Thymus (tissue), 11 donors: Measurements from ENCODE around the gene BLVRA. TPM values are rescaled to one million over a fixed set of nuclear protein-coding genes. Genes with fewer than 3 reads are reported as not detected.
"Not testable (repeated sequence)": the region's sequence is repeated elsewhere in the genome, so short reads cannot be mapped to it uniquely, and the experiment has no call there.

Source experiments
- DNase-seq, 9 donors: peaks; one replicate each; pipeline ENCODE4 v3.0.0-alpha.2; 2013; ENCODE audit warnings: low spot score in 9 of 9, low read depth in 6 of 9, missing footprints in 1 of 9
- H3K27ac ChIP-seq, 2 donors: one replicate each; pipeline ENCODE4 v1.5.1; 2013; ENCODE audit warnings: control low read depth in 1 of 2, low read depth in 1 of 2, low read length in 1 of 2, mild to moderate bottlenecking in 1 of 2, moderate library complexity in 1 of 2
- H3K27me3 ChIP-seq, 2 donors: one replicate each; pipeline ENCODE4 v1.5.1; 2013; ENCODE audit warnings: low read length in 1 of 2; ENCODE audit not compliant: control insufficient read depth in 2 of 2, insufficient read depth in 1 of 2
- H3K36me3 ChIP-seq, 2 donors: one replicate each; pipeline ENCODE4 v1.5.1; 2013; ENCODE audit warnings: low read length in 1 of 2, mild to moderate bottlenecking in 1 of 2, moderate library complexity in 1 of 2; ENCODE audit not compliant: control insufficient read depth in 2 of 2, insufficient read depth in 2 of 2
- H3K4me1 ChIP-seq, 2 donors: one replicate each; pipeline ENCODE4 v1.5.1; 2013; ENCODE audit warnings: low read length in 2 of 2; ENCODE audit not compliant: control insufficient read depth in 2 of 2, insufficient read depth in 2 of 2
- H3K4me3 ChIP-seq, 2 donors: one replicate each; pipeline ENCODE4 v1.5.1; 2013; ENCODE audit warnings: low read length in 2 of 2, control low read depth in 1 of 2, mild to moderate bottlenecking in 1 of 2
- H3K9me3 ChIP-seq, 2 donors: one replicate each; pipeline ENCODE4 v1.5.1; 2013; ENCODE audit warnings: low read length in 1 of 2, mild to moderate bottlenecking in 1 of 2; ENCODE audit not compliant: control insufficient read depth in 2 of 2, insufficient read depth in 1 of 2
- WGBS: extraction: QIAGEN DNeasy Blood & Tissue Kit; methylation state at CpG from one replicate; pipeline ENCODE4 v1.1.7; 2013; 5-methylcytosine and 5-hydroxymethylcytosine counted together
- polyA plus RNA-seq: library from polyadenylated mRNA; stranded (reverse); fragments of 200-250 nt; gene quantifications from one replicate; pipeline ENCODE4 v1.2.3, GENCODE V29; 2013
- total RNA-seq: library from RNA; stranded (reverse); fragments of 120-200 nt; gene quantifications from one replicate; pipeline ENCODE4 v1.2.4, GENCODE V29; 2013
- donor health status: healthy.

BLVRA gene
- total and polyA plus RNA-seq, 2 donors: 42.3 to 95.4 TPM

- DNase-seq: no peak
- Histone ChIP-seq H3K36me3 (no peaks in the 10 kb centered on the region), H3K27ac (no peak overlapping the region), H3K4me1 (peaks cover 4 to 7% of the 10 kb centered on the region in 2 donors), H3K9me3 (no peaks in the 10 kb centered on the region), H3K27me3 (no peaks in the 10 kb centered on the region), H3K4me3 (no peak overlapping the region)
- 95% methylated on average over 5 of the region's 5 CpGs for WGBS
These were observed 31.5 kb upstream of the BLVRA start for GRCh38 chr7:43727003-43727402.

DNA sequence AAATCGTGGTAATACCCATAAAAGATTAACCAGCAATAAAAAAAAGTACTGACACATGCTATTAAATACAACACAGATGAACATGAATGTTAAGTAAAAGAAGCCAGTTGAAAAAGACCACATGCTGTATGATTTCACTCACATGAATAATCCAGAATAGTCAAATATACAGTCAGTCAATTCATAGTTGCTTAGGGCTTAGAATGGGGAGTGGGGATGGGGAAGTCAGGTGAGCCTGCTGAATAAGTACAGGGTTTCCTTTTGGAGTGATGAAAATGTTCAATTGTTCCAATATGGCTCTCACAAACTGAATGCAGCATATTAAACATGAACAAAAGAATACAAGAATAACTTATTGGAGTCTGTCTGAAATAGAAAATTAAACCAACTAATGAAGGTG lies 31.0 kb upstream of the BLVRA start:
- Histone ChIP-seq H3K36me3 (no peaks in the 10 kb centered on the region), H3K27ac (no peak overlapping the region), H3K4me3 (no peak overlapping the region), H3K4me1 (peaks cover 4 to 7% of the 10 kb centered on the region in 2 donors), H3K9me3 (no peaks in the 10 kb centered on the region), H3K27me3 (no peaks in the 10 kb centered on the region)
- no peak for DNase-seq
- WGBS: 96% methylated on average over 1 of the region's 1 CpG

DNA sequence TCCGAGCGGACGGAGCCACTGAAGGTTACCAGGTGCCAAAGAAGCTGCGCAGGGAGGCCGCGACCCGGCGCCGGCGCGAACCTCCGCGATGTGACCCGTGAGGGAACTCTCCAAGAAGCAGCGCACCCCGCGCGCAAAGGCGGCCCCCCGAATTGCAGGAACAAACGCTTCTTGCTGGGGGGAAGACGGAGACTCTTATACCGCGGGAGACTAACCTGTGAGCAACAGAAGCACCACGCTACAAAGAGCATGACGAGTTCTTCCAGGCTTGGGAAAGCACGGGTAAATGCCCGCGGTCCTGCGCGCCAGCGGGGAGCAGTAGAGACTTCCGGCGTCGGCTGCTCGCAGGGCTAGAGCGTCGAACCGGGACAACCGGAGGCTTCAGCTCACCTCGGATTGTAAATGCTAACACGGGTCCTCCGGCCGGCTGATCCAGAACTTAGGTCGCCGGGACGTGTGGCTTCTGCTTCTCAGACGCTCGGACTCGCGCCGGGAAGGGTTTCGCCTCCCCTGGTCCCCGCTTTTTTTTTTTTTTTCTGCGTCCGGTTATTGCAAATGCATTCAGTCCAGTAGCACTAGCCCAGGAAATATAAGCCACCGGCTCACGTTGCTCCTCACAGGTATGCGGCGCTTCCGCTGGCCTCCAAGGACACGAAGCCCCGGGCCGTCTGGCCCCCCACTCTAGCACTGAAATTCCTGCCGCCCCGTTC lies 29.1 kb upstream of the BLVRA start, which contains the start of gene COA1:
Gene COA1, minus strand, starts transcription at position 310 of the 710 bp plus-strand sequence. CDS start 80,909 bp downstream, outside the sequence.
- no peaks in the 10 kb centered on the region for H3K27me3 ChIP-seq
- H3K4me3 ChIP-seq: peak within 1 kb of the TSS; percentile 69 to 72
- no peaks in the 10 kb centered on the region for H3K36me3 ChIP-seq
- H3K4me1 ChIP-seq: peaks cover 4 to 7% of the 10 kb centered on the region in 2 donors
- H3K9me3 ChIP-seq: no peaks in the 10 kb centered on the region
- WGBS: under 1% methylated on average over 66 of the region's 66 CpGs
- peak; percentile 76 to 92 (median 83) for DNase-seq
- peak within 1 kb of the TSS; percentile 83 to 84 for H3K27ac ChIP-seq

- Histone ChIP-seq H3K4me3 (peak overlapping the region; percentile 69 to 72), H3K9me3 (no peaks in the 10 kb centered on the region), H3K36me3 (no peaks in the 10 kb centered on the region), H3K4me1 (peaks cover 4 to 7% of the 10 kb centered on the region in 2 donors), H3K27me3 (no peaks in the 10 kb centered on the region), H3K27ac (peak overlapping the region; percentile 83 to 84)
- no peak for DNase-seq
- 26% methylated on average over 4 of the region's 4 CpGs for WGBS
These were observed 28.6 kb upstream of the BLVRA start for GRCh38 chr7:43729924-43730248.

DNA sequence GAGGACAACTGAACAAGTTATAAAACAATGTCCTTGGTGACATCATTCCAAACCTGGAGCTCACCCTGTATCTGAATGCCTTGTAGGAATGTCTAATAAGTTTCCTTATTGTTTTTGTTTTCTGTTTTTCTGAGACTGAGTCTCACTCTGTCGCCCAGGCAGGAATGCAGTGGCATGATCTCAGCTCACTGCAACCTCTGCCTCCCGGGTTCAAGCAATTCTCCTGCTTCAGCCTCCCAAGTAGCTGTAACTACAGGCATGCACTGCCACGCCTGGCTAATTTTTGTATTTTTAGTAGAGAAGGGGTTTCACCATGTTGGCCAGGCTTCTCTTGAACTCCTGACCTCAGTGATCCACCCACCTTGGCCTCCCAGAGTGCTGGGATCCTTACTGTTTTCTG lies 27.0 kb upstream of the BLVRA start:
- not testable (repeated sequence) for H3K27me3 ChIP-seq, H3K4me1 ChIP-seq, H3K9me3 ChIP-seq, H3K36me3 ChIP-seq, H3K27ac ChIP-seq, DNase-seq, H3K4me3 ChIP-seq
- WGBS: 97% methylated on average over 3 of the region's 3 CpGs

DNA sequence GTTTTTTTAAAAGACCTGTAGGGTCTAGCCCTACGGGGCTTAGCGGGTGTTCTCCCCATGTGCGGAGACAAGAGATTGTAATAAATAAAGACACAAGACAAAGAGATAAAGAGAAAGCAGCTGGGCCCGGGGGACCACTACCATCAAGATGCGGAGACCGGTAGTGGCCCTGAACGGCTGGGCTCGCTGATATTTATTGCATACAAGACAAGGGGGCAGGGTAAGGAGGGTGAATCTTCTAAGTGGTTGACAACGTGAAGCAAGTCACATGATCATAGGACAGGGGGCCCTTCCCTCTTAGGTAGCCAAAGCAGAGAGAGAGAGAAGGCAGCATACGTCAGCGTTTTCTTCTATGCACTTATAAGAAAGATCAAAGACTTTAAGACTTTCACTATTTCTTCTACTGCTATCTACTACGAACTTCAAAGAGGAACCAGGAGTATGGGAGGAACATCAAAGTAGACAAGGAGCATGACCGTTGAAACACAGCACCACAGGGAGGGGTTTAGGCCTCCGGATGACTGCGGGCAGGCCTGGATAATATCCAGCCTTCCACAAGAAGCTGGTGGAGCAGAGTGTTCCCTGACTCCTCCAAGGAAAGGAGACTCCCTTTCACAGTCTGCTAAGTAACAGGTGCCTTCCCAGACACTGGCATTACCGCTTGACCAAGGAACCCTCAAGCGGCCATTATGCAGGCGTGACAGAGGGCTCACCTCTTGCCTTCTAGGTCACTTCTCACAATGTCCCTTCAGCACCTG lies 23.7 kb upstream of the BLVRA start:
- not testable (repeated sequence) for H3K36me3 ChIP-seq, DNase-seq, H3K27ac ChIP-seq, H3K4me3 ChIP-seq, H3K9me3 ChIP-seq, H3K27me3 ChIP-seq, H3K4me1 ChIP-seq
- 81% methylated on average over 18 of the region's 18 CpGs for WGBS

GRCh38 chr7:43735403-43735801 lies 23.1 kb upstream of the BLVRA start:
- H3K4me3 ChIP-seq: no peak overlapping the region
- H3K4me1 ChIP-seq: no peaks in the 10 kb centered on the region
- H3K27ac ChIP-seq: no peak overlapping the region
- peaks cover 0 to 3% of the 10 kb centered on the region in 2 donors for H3K9me3 ChIP-seq
- WGBS: 98% methylated on average over 1 of the region's 1 CpG
- H3K27me3 ChIP-seq: no peaks in the 10 kb centered on the region
- H3K36me3 ChIP-seq: no peaks in the 10 kb centered on the region
- no peak for DNase-seq

DNA sequence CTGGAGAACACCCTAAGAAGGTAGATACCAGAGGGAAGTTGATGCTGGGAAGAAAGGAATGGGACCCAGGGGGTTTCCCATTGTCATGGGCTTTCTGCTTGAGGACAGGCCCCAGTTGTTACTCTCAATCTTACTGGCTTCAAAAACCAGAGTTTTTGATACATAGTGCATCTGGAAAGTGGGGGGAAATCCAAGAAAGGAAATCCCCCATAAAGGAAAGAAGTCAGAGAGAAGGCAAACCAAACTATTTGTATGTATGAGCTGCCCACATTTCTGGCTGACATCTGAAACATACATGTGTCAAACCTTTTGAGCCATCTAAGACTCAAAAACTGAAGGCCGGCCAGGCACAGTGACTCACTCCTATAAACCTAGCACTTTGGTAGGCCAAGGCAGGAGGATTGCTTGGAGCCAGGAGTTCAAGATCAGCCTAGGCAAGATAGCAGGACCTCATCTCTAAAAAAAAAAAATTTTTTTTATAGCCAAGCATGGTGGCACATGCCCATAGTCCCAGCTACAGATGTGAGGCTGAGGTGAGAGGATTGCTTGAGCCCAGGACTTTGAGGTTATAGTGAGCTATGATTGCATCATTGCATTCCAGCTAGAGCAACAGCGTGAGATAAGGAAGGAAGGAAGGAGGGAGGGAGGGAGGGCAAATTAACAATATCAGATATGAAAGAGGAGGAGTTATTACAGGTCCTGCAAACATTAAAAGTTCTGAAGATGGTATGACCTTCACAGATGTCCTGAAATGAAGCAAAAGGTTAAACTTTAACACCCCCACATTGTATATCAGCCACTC lies 22.5 kb upstream of the BLVRA start:
- H3K36me3 ChIP-seq: no peaks in the 10 kb centered on the region
- H3K4me3 ChIP-seq: no peak overlapping the region
- peak overlapping the region in 1 of 2 donors; percentile 47 for H3K27ac ChIP-seq
- DNase-seq: no peak
- no peaks in the 10 kb centered on the region for H3K27me3 ChIP-seq
- WGBS: 90% methylated on average over 2 of the region's 2 CpGs
- no peaks in the 10 kb centered on the region for H3K4me1 ChIP-seq
- peaks cover 0 to 3% of the 10 kb centered on the region in 2 donors for H3K9me3 ChIP-seq
